GM13976 (cell line): Measurements from ENCODE around the gene ADSS1.
A peak's percentile ranks its signal among the peaks of the same experiment; 100 is the strongest.

Source experiments
- DNase-seq: peaks from one replicate; pipeline ENCODE4 v3.0.0; 2012; ENCODE audit warnings: low spot score
- in situ Hi-C: fragments of 300-500 bp; cut with MboI; formaldehyde crosslinking; loops from one replicate; pipeline ENCODE4 v1.12.0; 2022; ENCODE audit warnings: low sequenced_read_pairs, mixed read lengths, inconsistent platforms; ENCODE audit not compliant: unreplicated experiment
- TF ChIP-seq, protein P1 (sequence below): IDR thresholded peaks from 2 replicates; pipeline ENCODE4 v1.5.1; 2012; ENCODE audit warnings: borderline replicate concordance, mild to moderate bottlenecking; ENCODE audit not compliant: insufficient read depth; ENCODE audit errors: extremely low read depth, missing control alignments, control extremely low read depth

The ADSS1 gene

DNA sequence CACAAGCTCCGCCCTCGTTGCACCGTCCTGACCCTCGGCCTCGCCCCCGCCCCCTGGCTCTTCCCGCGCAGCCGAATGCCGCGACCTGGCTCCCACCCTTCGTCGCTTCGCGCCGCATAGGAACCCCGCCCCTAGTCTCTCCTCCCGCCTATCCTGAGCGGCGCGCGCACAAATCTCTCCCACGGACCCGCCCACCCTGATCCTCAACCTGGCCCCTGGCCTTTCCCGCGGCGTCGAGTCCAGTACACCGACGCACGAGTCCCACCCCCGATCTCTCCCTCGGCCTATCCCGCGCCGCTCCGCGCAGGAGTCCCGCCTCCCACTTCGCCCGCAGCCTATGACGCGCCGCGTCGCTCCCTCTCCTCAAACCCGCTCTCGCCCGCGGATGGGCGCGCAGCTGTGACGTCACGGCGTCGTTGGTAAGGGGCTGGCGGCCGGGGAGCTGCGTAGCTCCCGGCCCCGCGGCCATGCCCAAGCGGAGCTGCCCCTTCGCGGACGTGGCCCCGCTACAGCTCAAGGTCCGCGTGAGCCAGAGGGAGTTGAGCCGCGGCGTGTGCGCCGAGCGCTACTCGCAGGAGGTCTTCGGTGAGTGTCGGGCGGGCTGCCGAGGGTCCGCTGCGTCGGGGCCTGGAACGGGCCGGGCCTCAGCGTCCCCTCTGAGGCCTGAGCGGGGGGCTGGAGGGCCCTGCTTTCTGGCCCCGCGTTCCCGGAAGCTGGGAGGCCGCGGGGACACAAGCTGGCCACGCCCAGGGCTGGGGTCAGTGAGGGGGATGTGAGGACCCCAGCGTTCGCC, 28.9 kb downstream of the ADSS1 start, which contains the start of gene SIVA1:
SIVA1 (plus strand) TSS at position 413 of the 793 bp plus-strand sequence; CDS start at position 468, 55 bp downstream.
- in situ Hi-C loops = no loop called here
- TF ChIP-seq, protein P1, sequence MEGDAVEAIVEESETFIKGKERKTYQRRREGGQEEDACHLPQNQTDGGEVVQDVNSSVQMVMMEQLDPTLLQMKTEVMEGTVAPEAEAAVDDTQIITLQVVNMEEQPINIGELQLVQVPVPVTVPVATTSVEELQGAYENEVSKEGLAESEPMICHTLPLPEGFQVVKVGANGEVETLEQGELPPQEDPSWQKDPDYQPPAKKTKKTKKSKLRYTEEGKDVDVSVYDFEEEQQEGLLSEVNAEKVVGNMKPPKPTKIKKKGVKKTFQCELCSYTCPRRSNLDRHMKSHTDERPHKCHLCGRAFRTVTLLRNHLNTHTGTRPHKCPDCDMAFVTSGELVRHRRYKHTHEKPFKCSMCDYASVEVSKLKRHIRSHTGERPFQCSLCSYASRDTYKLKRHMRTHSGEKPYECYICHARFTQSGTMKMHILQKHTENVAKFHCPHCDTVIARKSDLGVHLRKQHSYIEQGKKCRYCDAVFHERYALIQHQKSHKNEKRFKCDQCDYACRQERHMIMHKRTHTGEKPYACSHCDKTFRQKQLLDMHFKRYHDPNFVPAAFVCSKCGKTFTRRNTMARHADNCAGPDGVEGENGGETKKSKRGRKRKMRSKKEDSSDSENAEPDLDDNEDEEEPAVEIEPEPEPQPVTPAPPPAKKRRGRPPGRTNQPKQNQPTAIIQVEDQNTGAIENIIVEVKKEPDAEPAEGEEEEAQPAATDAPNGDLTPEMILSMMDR = peak; percentile 7
- DNase-seq = peak; percentile 100

DNA sequence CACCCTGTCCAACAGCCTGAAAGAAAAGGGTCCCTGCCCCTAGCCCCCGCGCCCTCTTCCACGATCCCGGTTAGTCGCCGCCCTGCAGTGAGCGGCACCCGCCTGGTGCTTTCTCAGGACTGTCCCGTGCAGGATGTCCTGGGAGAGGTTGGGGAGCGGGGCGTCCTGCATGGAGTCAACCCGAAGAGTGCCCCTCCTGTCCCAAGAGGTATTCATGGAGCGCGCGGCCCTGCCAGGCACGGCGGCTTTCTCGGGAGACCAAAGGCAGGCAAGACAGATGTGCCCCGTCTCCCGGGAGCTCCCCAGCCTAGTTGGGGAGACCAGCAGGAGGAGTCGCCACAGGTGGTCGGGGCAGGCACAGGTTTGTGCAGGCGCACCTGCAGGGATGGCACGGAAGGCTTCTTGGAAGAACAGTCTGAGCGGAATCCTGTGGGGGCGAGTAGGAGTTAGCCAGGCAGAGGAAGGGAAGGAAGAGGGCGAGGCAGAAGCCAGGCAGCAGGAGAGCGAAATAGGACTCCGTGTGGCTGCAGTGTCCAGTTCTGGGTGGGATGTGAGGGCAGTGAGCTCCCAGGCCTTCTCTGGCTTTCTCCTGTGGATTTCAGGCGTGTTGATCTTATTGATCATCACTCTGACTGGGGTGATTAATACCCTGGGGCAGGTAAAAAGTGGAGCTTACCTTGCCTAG, 29.6 kb downstream of the ADSS1 start:
- DNase-seq = no peak
- in situ Hi-C loops = no loop called here
- TF ChIP-seq, protein P1 = no peak

DNA sequence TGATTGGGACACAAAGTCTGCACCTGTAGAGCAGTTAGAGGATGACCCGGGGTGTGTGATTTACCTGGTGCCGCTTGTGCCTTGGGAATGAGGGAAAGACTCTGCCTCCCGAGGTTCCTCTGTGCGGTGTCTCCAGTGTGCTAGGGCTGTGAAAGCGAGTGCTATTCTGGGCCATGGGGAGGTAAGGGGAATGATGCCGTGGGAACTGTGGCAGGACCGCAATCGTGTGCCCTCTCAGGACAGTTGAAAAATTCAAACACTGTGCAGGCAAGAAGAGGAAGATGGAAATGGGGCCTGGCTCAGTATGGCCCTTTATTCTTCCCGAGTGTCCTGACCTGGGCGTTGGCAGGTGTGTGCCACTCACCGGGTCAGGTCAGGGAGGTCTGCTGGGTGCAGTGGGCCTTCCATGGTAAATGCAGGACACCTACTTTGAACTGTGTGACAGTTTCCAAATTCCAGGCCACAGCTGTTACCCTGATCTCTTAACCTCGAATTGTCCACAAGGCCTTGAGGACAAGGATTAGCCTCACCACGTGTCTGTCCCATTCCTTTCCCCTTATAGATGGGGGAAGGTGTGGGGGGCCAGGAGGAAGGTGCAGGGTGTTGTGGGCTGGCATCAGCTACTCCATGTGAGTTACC, 30.3 kb downstream of the ADSS1 start:
- TF ChIP-seq, protein P1 = no peak
- in situ Hi-C loops = no loop called here

DNA sequence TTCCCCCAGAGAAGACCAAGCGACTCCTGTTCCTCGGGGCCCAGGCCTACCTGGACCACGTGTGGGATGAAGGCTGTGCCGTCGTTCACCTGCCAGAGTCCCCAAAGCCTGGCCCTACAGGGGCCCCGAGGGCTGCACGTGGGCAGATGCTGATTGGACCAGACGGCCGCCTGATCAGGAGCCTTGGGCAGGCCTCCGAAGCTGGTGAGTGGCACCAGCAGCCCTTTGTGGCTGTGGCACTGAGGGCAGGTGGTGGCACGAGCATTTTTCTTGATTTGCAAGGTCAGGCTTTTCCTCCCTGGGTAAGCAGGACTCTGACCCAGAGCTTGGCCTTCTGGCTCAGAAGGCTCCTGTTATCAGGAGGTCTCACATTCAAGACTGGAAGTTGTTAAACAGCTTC, 31.6 kb downstream of the ADSS1 start:
- no peak for DNase-seq
- TF ChIP-seq, protein P1 = no peak
- in situ Hi-C loops = no loop called here

More for the DNA sequence above, 30.3 kb downstream of the ADSS1 start:
- no peak for DNase-seq

DNA sequence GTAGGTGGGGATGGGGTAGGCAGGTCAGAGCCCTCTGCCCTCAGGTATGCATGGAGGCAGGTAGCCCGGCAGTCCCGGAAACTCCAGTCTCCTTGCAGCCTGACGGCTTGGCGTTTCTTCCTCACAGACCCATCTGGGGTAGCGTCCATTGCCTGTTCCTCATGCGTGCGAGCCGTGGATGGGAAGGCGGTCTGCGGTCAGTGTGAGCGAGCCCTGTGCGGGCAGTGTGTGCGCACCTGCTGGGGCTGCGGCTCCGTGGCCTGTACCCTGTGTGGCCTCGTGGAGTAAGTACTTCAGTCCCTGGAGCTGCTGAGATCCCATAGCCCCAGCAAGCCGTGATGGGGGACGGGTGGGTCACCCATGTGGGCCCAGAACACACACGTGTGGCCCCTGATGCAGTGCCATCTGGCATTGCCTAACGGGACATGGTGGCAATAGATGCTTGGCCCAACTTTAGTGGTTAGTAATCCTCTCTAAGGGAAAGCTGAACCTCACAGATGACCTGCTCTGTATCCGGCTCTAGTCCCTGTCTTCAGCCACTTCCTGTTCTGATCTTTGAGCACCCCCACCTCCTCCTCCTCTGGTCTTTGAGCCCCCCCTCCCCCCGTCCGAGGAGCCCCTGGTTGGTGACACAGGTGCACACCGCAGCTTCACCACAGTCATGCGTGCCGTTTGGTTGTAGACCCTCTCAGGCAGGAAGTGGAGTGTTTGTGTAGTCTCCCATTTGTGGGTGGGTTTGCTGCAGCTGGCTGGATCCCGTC, 32.6 kb downstream of the ADSS1 start:
- in situ Hi-C loops = no loop called here
- TF ChIP-seq, protein P1 = no peak
- DNase-seq = no peak

DNA sequence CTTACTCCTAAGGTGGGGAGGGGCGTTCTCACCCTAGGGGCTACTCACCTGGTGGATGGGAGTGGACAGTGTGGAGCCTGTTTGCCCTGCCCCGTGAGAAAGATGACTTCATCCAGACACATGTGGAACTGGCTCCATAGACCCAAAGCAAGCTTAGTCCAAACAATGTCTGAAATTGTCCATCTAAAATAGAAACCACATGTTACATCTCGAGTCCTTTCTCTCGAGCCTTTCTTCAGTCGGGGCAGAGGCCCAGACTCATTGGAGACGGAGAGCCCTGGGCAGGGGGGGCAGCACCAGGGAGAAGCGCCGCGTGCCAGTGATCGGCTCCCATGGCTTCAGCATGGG, 33.2 kb downstream of the ADSS1 start:
- TF ChIP-seq, protein P1 = no peak

More for the DNA sequence above, 33.2 kb downstream of the ADSS1 start:
- no peak for DNase-seq
- in situ Hi-C loops = no loop called here
